Activated naive CD4-positive, alpha-beta T cell (primary cell): ENCODE measurements around the gene LYRM9.
"Not testable (repeated sequence)": the region's sequence is repeated elsewhere in the genome, so short reads cannot be mapped to it uniquely, and the experiment has no call there.

Experiments
- DNase-seq, 4 experiments: peaks; one replicate each; lab custom pipeline; 2025; lab: John Stamatoyannopoulos, UW

Gene LYRM9

DNA sequence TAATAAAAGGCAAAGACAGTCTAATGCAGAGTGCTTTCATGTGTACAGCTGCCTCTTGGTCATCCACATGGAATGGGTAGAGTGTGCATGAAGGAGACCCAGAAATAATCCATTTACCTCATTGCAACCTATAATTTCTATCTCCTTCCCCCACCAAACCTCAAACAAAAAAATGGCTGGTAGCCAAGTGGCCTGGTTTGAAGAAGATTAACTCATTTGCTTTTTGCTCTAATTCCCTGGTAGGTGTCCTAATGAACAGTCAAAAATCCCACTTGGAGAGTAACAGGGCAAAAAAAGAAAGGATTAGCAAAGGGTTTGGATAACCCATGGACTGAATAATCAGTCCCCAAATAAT, 13.0 kb upstream of the LYRM9 start:
- no peak for DNase-seq

DNA sequence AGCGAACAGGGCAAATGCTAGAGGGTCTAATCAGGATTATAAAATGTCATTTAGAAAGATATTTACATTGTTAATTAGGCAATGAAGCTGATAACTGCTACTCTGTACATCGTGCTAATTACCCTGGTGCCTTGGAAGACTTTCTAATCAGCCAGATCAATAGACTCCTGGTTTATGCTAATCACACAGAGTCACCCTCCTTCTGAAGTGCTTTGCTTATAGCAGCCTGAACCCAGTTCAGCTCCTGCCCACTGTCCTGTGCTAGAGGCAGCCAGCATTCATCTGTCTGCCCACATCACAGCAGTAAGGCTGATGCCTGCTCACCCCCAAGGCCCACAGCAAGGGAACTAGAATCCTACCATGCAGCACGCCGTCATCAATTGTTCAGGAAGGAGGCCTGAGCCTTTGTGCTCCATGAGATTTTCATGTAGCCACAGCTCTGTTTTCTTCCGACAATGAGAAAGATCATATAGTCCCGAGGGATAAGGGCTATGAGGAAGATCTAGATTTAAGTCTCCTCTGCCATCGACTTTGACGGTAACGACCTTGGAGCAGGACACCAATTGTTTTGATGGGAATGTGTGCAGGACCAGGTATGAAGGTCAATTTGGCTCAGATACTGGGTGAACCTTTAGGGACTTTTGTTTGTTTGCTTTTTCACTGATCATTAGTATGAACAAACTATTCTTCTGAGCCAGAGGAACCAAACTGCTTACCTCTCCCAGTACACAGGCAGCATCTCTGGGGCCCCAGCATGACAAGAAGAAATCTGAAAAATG, 12.5 kb upstream of the LYRM9 start:
- no peak for DNase-seq

DNA sequence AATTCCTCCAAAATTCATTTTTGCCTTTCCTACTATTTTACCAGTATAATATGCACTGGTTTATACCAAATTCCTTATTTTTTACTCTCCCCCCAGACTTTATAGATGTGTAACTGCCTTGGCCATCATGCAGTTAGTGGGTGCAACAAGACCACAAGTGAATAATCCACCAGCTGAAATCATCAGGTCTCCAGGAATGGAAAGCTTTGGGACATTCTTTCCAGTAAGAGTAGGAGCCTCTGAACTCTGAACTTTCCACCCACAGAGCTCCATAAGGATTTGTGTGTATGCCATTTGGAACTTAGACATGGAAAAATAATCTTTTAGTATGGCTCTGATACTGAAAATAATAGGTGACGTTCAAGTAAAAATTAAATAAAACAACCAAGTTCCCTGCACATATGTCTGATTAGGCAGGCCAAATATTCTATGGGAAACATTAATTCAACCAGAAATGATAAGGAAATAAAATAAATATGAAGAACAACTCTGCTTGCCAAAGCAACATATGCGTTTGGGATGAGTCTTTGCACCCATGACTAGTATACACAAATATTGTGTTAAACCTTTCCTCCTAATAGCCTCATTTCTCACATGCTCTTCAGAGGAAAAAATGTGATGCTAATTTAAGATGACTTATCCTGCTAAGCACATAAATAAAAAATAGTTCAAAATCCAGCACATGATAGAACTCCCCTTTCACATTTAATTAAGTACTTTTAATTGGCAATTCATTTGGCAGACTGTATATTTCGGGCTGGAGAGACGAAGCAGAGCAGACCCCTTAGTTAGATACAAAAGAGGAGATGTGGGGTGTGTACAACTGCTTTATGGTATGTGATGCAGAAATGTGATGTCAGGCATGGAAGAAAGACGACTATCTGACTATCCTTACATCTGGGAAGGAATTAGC, 11.6 kb upstream of the LYRM9 start:
- DNase-seq: no peak

DNA sequence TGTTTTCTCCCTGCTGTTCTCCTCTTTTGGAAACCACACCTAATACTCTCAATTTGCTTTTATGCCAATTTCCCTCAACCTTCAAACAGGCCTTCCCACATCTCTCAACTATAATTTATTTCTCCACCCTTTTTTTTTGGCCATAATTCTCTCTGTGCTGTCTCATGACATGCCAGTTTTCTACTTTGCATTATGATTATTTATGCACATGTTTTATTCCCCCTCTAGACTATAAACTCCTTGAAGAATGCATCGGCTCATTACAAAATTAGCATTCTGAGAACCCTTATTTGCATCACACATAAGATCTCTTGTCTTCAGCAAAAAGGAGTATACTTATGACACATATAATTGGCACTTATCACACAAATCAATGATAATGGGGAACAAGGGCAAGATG, 10.9 kb upstream of the LYRM9 start:
- no peak for DNase-seq

DNA sequence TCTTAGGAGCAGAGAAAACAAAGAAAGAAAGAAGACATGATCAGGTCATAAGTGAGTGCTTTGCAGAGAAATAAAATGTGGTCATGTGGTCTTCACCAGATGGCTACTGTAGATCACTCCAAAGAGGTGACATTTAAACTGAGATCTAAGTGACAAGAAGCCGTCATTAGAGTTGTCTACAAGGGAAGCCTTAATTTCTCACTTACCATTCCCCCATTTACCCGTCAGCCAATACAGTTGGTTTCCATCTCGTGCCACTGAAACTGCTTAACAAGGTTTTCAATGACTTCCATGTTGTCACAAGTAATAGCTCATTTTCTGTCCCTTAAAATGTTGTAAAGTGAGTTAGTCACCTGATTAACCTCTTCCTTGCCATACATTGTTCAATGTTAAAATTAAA, 6.4 kb upstream of the LYRM9 start:
- DNase-seq: no peak

DNA sequence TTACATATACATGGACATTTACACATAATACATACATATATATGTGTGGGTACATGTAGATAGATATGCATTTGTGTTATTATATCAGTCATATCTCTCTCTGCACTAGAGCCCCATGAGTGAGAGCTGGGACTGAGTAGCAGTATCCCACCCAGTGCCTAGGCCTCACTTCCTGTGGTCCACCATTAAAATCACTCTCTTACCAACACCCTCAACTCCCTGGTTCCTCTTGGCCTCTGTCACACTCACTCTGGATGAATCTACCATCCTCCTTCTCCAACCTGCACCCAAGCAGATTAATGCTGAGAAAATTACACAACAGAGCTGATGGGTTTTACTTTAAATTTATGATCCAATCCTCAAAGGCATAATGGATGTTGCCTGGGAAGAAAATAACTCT, 4.9 kb upstream of the LYRM9 start:
- DNase-seq: no peak

DNA sequence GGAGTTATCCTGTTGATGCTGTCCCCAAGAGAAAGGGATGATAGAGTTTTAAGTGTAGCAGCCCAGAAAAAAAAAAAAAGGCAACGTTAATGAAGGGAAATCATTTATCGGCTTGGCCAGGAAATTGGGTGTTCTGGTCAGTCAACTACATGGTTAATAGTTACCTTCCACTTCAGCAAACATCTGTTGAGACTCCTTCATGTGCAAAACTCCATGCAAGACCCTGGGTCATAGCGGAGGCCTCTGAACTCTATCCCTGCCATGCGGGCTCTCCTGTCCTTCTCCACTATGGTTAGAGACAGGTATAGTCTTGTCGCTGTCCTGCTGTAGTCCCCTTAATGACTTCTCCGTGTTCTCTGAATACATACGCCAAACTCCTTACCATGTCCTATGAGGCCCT, 3.5 kb upstream of the LYRM9 start:
- DNase-seq: no peak

DNA sequence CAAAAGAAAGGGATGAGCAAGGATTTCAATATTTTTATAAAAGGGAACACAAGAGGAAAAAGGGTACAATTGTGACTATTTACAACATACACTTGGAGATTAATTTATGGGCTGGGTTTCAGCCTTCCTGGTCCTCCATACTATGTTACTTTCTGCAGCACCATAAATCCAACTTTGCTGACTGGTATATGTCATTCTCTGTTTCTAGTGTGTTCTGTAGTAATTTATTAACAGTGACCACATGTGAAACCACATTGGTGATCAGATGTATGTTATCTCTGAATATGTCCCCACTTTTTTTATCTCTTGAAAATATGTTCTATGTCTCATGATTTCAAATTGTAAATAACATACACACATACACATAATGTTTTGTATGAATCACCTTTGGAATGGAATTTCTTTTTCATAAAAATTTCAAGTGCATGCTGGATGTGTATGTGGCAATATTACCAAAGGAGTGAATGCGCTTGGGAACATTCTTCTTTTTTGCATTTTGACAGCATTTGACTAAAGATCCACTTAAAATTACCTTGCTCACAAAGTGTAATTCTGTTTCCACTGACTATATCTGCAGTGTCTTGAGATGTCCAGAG, 2.9 kb upstream of the LYRM9 start:
- no peak for DNase-seq

DNA sequence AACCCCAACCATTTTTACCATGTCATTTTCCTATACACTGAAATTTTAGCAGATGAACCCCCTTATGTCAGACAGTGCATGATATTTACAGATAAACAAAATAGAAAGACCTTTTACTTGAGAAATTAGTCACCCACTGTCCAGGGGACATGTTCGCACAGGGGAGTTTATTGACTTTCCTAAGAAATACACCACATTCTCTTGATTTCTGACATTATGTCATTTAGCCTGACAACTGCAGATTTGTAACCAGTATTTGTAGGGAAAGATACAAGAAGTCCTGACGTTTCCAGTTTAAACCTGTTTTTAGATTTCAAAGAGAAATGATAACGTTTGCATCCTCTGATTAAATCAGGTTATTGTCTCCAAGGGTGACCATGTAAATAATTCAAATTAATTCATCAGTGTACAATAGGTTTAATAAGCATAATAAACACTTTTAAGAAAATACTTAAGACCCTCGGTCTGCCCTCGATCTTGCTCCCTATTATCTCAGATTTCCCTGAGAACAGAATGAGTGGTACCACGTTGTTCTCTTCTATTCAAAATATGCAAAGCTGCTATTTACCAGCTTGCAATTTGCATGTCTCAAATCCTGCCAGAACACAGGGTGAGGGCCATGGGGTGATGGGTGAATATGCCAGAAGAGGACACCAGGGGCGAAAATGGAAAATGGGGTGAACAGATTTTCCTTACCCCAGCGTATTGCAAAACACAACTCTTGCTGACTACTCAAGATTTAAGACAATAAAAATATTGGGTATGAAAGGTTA, 2.1 kb upstream of the LYRM9 start:
- DNase-seq: no peak

DNA sequence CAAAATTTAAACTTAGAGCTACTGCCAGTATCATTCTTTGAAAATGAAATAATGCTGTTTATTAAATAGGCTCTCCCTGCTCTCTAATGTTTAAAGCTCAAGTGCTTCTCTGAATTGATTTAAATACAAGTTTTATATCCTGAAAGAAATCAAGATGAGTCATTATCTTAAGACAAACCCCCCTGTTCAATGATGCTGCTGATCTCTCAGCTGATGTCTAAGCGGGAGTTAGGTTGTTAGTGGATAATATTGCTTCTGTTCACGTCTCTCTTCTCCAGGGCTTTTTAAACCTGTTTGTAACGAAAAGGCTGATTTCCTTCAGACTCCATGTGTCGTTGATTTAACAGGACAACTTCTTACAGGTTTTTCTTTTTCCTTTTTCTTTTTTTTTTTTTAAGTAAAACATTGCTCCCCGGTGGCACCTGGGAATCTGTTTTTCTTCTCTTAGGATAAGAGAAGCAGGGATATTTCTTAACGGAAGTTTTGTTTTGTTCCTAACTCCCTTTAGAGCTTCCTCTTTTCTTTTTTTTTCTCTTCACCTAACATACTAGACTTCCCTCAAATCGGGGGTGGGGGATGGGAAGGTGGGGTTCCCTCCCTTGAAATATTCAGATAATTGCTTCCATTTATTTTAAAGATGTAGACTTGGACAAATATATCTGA, 807 bp upstream of the LYRM9 start:
- DNase-seq: no peak

DNA sequence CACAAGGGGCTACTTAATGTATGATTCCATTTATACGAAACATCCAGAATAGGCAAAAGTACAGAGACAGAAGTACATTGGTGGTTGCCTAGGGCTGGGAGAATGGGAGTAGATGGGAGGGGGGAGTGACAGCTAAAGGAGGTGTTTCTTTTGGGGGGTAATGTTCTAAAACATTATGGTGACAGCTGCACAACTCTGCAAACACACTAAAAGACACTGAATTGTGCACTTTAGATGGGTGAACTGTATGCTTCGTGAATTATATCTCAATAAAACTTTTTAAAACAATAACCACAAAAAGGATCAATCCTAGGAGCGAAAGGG, 661 bp downstream of the LYRM9 start:
- DNase-seq: no peak

DNA sequence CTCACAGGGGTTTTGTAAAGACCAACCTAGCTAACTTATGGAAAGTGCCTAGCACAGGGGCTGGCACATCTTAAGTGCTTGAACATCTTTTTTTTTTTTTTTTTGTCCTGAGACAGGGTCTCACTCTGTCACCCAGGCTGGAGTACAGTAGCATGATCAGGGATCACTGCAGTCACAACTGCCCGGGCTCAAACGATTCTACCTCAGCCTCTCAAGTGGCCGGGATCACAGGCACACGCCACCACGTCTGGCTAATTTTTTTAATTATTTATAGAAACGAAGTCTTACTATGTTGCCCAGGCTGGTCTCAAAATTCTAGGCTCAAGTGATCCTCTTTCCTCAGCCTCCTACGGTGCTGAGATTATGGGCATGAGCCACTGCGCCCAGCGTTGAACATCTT, 1.3 kb downstream of the LYRM9 start:
- DNase-seq: no peak

DNA sequence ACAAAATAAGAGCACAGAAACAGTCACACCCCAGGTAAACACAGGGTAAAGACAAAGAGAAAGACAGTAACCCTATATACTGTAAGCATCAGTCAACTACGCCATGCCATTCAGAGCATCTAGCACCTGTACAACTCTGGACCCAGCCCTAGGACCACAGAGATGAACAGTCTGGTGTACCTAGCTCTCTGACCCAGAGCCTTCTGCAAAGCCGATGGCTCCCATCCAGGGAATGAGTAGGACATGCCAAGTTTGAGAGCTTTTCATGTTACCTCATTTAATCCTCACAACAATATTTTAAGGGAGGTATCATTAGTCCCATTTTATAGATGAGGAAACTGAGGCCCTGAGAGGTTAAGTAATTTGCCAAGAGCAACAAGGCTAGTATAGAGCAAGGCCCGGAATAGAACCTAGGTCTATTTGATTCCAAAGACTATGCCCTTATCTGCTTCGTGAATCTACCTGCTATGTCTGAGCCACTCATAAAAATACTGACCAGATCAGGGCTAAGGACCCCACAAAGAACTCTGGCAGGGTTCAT, 3.4 kb downstream of the LYRM9 start:
- no peak for DNase-seq

DNA sequence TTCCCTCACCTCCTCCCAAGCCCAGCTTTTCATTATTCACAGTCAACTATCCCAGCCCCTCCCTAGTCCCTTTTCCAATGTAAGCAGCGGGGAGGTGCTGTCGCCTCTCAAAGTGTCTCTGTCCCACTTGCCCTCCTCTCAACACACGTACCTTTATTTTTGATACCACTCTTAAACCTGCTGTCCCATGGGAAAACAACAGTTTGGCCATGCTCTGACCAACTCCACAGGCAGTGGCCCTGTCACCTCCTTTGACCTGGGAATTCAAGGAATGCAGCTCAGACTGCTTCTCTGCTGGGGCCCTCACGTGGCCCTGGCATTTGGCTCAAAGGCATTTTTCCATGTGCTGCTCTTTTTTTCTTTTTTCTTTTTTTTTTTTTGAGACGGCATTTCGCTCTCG, 4.2 kb downstream of the LYRM9 start:
- no peak for DNase-seq

DNA sequence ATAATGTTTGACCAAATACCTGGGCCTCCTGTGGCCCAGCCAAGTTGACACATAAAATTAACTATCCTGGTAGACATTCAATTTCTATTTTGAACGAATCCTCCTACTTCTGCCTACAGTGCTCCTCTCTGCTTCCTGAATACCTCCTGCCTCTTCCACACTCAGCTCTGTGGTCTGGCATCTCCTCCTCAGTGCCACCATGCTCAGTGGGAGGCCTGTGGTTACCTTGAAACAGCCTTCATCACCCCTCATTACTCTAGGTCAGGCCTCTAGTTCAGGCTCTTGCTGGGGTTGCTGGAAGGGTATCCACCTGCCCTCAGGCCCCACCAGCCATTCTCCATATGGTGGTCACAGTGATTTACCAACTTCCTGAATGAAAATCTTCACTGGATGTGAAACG, 5.1 kb downstream of the LYRM9 start:
- DNase-seq: no peak

DNA sequence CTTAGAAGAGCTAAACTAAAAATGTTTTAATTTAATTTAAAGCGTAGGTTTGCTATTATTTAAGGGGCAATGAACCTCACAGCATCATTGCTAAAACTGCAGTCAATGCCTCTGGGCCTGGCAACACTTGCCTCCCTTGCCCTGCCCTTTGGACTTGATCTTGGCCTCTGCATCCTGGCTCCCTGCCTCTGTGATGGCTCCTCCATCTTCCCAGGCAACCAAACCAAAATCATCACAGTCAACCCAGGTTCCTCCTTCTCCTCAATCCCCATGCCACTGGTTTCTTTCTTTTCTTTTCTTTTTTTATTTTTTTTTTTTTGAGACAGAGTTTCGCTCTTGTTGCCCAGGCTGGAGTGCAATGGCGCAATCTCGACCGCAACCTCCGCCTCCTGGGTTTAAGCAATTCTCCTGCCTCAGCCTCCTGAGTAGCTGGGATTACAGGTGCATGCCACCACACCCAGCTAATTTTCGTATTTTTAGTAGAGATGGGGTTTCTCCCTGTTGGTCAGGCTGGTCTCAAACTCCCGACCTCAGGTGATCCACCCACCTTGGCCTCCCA, 6.7 kb downstream of the LYRM9 start:
- DNase-seq: not testable (repeated sequence)

DNA sequence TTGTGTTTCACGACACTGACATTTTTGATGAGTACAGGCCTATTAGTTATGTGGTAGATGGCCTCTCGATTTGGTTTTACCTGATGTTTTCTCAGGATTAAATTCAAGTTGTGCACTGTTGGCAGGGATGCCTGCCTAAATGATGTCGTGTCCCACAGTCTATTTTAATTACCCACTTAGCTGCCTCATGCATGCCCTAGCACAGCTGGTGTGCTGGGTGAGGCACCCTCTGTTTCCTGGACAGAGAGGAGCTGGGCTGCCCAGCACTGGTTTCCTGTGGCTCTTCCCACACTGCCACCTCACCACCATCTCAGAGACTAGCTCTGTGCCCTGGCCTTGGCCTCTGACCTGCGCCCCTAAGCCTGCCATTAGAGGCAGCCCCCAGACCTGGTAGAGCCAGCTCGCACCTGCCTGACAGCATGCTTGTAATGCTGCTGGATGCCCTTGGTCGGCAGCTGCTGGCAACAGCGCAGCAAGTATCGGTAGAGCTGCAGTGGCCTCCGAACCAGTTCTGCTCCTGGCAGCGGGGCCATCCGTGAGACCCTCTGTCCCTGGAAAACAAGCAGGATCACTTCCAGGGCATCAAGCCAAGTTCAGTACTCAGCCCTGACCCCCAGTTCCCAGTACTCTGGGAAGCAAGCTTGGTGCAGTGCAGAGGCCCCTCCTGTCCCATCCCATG, 10.9 kb downstream of the LYRM9 start:
- DNase-seq: no peak

DNA sequence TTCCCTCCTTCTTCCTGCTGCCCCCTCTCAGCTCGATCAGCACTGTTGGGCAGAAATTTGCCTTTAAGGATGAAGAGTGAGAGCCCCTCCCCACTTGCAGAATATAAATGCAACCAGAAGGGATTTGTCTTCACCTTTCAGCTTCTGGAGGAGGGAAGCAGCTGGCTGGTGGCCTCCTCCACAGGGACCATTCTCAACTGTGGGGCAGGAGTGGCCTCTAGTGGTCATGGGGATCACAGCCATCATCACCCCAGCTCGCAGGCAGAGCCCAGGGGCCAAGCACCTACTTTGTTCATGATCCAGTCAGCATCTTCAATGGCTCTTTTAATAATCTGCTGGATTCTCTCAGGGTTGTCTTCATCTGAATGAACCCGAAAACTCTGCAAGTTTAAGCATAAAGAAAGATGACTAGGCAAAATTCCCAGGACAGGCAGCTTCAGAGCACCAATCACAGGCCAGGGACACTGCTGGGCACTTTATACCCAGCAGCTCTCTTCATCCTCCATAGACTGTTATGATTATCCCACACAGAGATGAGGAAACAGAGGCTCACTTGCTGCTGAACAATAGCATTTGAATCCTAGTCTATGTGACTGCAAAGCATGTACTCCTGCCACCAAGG, 13.1 kb downstream of the LYRM9 start:
- DNase-seq: peak in 3 of 4 experiments; percentile 13 to 50 (median 27)

DNA sequence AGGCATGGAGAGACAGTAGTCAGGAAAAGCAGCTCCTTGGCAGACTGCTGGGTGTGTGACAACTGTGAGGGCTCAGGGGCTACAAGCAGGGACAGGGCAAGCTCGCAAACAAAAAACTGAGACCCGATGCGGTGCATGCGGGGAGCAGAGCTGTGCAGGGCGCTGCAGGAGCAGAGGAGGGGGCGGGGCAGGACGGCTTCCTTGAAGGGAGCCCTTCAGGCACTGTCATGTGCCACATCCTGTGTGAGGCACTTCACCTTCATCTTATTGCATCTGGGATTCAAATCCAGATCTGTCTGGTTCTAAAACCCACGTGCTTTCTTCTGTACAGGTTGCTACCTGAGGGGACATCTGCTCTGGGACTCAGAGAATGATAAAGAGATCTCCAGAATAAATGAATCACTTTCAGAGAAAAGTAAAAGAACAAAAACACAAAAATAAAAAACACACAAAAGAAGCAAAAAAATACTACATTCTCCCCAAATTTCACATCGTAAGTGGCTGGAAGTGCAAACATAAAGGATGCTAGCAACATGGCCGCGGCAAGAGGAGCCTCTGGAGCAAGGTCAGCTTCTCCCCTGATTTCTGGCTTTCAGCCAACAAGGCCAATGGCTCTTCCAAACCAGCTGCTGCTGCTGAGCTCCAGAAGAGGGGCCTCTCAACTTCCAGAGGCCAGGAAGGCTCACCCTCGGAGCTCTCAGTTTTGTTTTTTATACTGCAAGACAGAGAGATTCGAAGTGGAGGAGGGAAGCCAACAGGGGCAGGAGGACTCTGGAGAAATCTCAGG, 14.2 kb downstream of the LYRM9 start:
- peak in 2 of 4 experiments; percentile 19 to 44 for DNase-seq
